ENCODE measurements around the gene CDH4. TPM values are rescaled to one million over a fixed set of nuclear protein-coding genes. Genes with fewer than 3 reads are reported as not detected.

The CDH4 gene
- total RNA-seq, 2 experiments from 2014 or later, result not detected

GRCh38 chr20:61345656-61346055, 93.6 kb downstream of the CDH4 start:
- intact Hi-C loops (cut with micrococcal nuclease; ENCODE audit: unreplicated experiment), result no loop called here

GRCh38 chr20:61346996-61347395, 94.9 kb downstream of the CDH4 start:
- Histone ChIP-seq H3K4me3 (ENCODE audit: low read depth, low read length, poor library complexity, severe bottlenecking) (no peak overlapping the region), H3K27ac (ENCODE audit: low read depth, low read length, poor library complexity, severe bottlenecking) (no peak overlapping the region), H3K79me2 (ENCODE audit: insufficient read depth, low read depth, low read length) (no peaks in the 10 kb centered on the region), H3K9me3 (ENCODE audit: low read length) (no peaks in the 10 kb centered on the region), H3K4me2 (ENCODE audit: low read length) (no peak overlapping the region), H4K20me1 (ENCODE audit: insufficient read depth, low read length) (no peaks in the 10 kb centered on the region), H3K4me1 (ENCODE audit: insufficient read depth, low read length, poor library complexity, severe bottlenecking) (no peaks in the 10 kb centered on the region), H2AFZ (ENCODE audit: low read length) (no peak overlapping the region), H3K36me3 (ENCODE audit: insufficient read depth, low read length) (no peaks in the 10 kb centered on the region), H3K9me2 (ENCODE audit: insufficient read depth, low read length) (no peaks in the 10 kb centered on the region)
- POLR2A ChIA-PET, result no interaction called here
- BruUV-seq (replicated peaks), result no TSS peak
- intact Hi-C loops (cut with micrococcal nuclease; ENCODE audit: unreplicated experiment), result no loop called here
- no peak for TF ChIP-seq CTCF (conservative IDR thresholded peaks at IDR 0.05; ENCODE audit: low read length)
- TF ChIP-seq EZH2phosphoT487 (IDR thresholded peaks at IDR 0.05; ENCODE audit: borderline replicate concordance, low read depth, low read length), result no peak
- no peak for DNase-seq (ENCODE audit: low spot score)
- CTCF ChIA-PET (ENCODE audit: unreplicated experiment), result no interaction called here

More at GRCh38 chr20:61345656-61346055, 93.6 kb downstream of the CDH4 start:
- no TSS peak for BruUV-seq (replicated peaks)
- DNase-seq (ENCODE audit: low spot score), result no peak
- no peak for TF ChIP-seq CTCF (conservative IDR thresholded peaks at IDR 0.05; ENCODE audit: low read length)
- no peaks in the 10 kb centered on the region for H3K4me1 ChIP-seq (ENCODE audit: insufficient read depth, low read length, poor library complexity, severe bottlenecking)
- no peaks in the 10 kb centered on the region for H3K9me2 ChIP-seq (ENCODE audit: insufficient read depth, low read length)
- H4K20me1 ChIP-seq (ENCODE audit: insufficient read depth, low read length), result no peaks in the 10 kb centered on the region
- H3K4me2 ChIP-seq (ENCODE audit: low read length), result no peak overlapping the region
- H3K4me3 ChIP-seq (ENCODE audit: low read depth, low read length, poor library complexity, severe bottlenecking), result no peak overlapping the region
- ChIA-PET CTCF (ENCODE audit: unreplicated experiment) (no interaction called here), POLR2A (no interaction called here)
- H3K79me2 ChIP-seq (ENCODE audit: insufficient read depth, low read depth, low read length), result no peaks in the 10 kb centered on the region
- no peak overlapping the region for H2AFZ ChIP-seq (ENCODE audit: low read length)
- H3K27ac ChIP-seq (ENCODE audit: low read depth, low read length, poor library complexity, severe bottlenecking), result no peak overlapping the region
- no peaks in the 10 kb centered on the region for H3K36me3 ChIP-seq (ENCODE audit: insufficient read depth, low read length)
- H3K9me3 ChIP-seq (ENCODE audit: low read length), result no peaks in the 10 kb centered on the region

GRCh38 chr20:61347443-61347842, 95.4 kb downstream of the CDH4 start:
- POLR2A ChIA-PET, result no interaction called here
- Histone ChIP-seq H3K4me1 (ENCODE audit: insufficient read depth, low read length, poor library complexity, severe bottlenecking) (no peaks in the 10 kb centered on the region), H3K9me3 (ENCODE audit: low read length) (no peaks in the 10 kb centered on the region), H3K4me2 (ENCODE audit: low read length) (no peak overlapping the region), H3K79me2 (ENCODE audit: insufficient read depth, low read depth, low read length) (no peaks in the 10 kb centered on the region), H4K20me1 (ENCODE audit: insufficient read depth, low read length) (no peaks in the 10 kb centered on the region), H2AFZ (ENCODE audit: low read length) (no peak overlapping the region), H3K36me3 (ENCODE audit: insufficient read depth, low read length) (no peaks in the 10 kb centered on the region), H3K4me3 (ENCODE audit: low read depth, low read length, poor library complexity, severe bottlenecking) (no peak overlapping the region), H3K9me2 (ENCODE audit: insufficient read depth, low read length) (no peaks in the 10 kb centered on the region), H3K27ac (ENCODE audit: low read depth, low read length, poor library complexity, severe bottlenecking) (no peak overlapping the region)
- no TSS peak for BruUV-seq (replicated peaks)
- no peak for TF ChIP-seq CTCF (conservative IDR thresholded peaks at IDR 0.05; ENCODE audit: low read length)
- no peak for TF ChIP-seq EZH2phosphoT487 (IDR thresholded peaks at IDR 0.05; ENCODE audit: borderline replicate concordance, low read depth, low read length)
- intact Hi-C loops (cut with micrococcal nuclease; ENCODE audit: unreplicated experiment), result no loop called here
- DNase-seq (ENCODE audit: low spot score), result no peak
- CTCF ChIA-PET (ENCODE audit: unreplicated experiment), result no interaction called here

Measured in OCI-LY7 (cell line).